Endothelial cell of umbilical vein (primary cell): ENCODE measurements around the gene OR6X1. TPM values are rescaled to one million over a fixed set of nuclear protein-coding genes. Genes with fewer than 3 reads are reported as not detected.

Experiments
- BruUV-seq: library from RNA; stranded (reverse); fragments of 400-500 nt; replicated peaks from 2 replicates; lab custom pipeline; 2021; lab: Mats Ljungman, UMichigan
- CTCF ChIA-PET: fragments of 300-600, 350-600 bp; sonication (Branson Sonifier 250); formaldehyde crosslinking; loops from one replicate; lab custom pipeline; 2021; ENCODE audit warnings: antibody characterized with exemption, inconsistent platforms; lab: Charles Lee
- POLR2A ChIA-PET: fragments of 300-600, 350-600 bp; sonication (Branson Sonifier 250); formaldehyde crosslinking; loops from one replicate; lab custom pipeline; 2021; ENCODE audit warnings: antibody characterized with exemption, inconsistent platforms; lab: Charles Lee
- DNase-seq: peaks from one replicate; pipeline ENCODE4 v3.0.0-alpha.2; 2011; ENCODE audit warnings: low read depth, low spot score
- FAIRE-seq: peaks from 2 replicates; lab custom pipeline; 2011; peaks lifted over from hg19 to GRCh38; lab: Jason Lieb, UNC
- H2AFZ ChIP-seq: 2 replicates; pipeline ENCODE4 v1.6.0; 2012; ENCODE audit warnings: low read depth, low read length, control low read depth, inconsistent platforms
- H3K27ac ChIP-seq: 2 replicates; pipeline ENCODE4 v1.5.1; 2011; ENCODE audit warnings: low read depth, mild to moderate bottlenecking, control low read depth, low read length, moderate library complexity; ENCODE audit not compliant: insufficient read depth
- H3K27me3 ChIP-seq, 2 experiments: 2 replicates each; pipeline versions ENCODE4 v1.6.0 to v1.6.1; 2011; ENCODE audit warnings: low read length in 2 of 2, mixed read lengths in 1 of 2; ENCODE audit not compliant: control insufficient read depth in 2 of 2, insufficient read depth in 2 of 2
- H3K36me3 ChIP-seq, 2 experiments: 2 replicates in 1 of 2; 3 replicates in 1 of 2; pipeline ENCODE4 v1.5.1; 2011; ENCODE audit warnings: low read length in 2 of 2, mild to moderate bottlenecking in 1 of 2, moderate library complexity in 1 of 2; ENCODE audit not compliant: control insufficient read depth in 2 of 2, insufficient read depth in 2 of 2; ENCODE audit errors: extremely low read depth in 1 of 2
- H3K4me1 ChIP-seq: 3 replicates; pipeline ENCODE4 v1.5.1; 2011; ENCODE audit warnings: mild to moderate bottlenecking, low read length; ENCODE audit not compliant: control insufficient read depth, insufficient read depth; ENCODE audit errors: extremely low read depth
- H3K4me2 ChIP-seq: 2 replicates; pipeline ENCODE4 v1.6.1; 2011; ENCODE audit warnings: low read length, control low read depth, mixed read lengths; ENCODE audit not compliant: insufficient read depth
- H3K4me3 ChIP-seq, 3 experiments: fragments of 200-600 bp in 1 of 3; sonication (generic), shearing (Covaris generic) in 1 of 3; replicated peaks in 1 of 3; 2 replicates each; pipeline ENCODE4 v1.5.1; 2011 to 2016; ENCODE audit warnings: control low read depth in 3 of 3, low read length in 3 of 3, mild to moderate bottlenecking in 2 of 3, inconsistent platforms in 1 of 3, low read depth in 1 of 3, moderate library complexity in 1 of 3; ENCODE audit not compliant: insufficient read depth in 1 of 3
- H3K79me2 ChIP-seq: 2 replicates; pipeline ENCODE4 v1.6.0; 2012; ENCODE audit warnings: low read length, inconsistent platforms; ENCODE audit not compliant: control insufficient read depth, insufficient read depth
- H3K9ac ChIP-seq: replicated peaks from 2 replicates; pipeline ENCODE3; 2011; ENCODE audit warnings: low read length, control low read depth; ENCODE audit not compliant: insufficient read depth; ENCODE audit errors: extremely low read depth
- H3K9me1 ChIP-seq: replicated peaks from 3 replicates; pipeline ENCODE4 v1.6.0; 2011; ENCODE audit warnings: mild to moderate bottlenecking, low read length; ENCODE audit not compliant: control insufficient read depth, insufficient read depth; ENCODE audit errors: extremely low read depth
- H3K9me3 ChIP-seq: replicated peaks from 2 replicates; pipeline ENCODE4 v1.5.1; 2012; ENCODE audit warnings: low read length, inconsistent platforms; ENCODE audit not compliant: control insufficient read depth, insufficient read depth
- H4K20me1 ChIP-seq: replicated peaks from 2 replicates; pipeline ENCODE3; 2011; ENCODE audit warnings: mild to moderate bottlenecking, low read length; ENCODE audit not compliant: control insufficient read depth, insufficient read depth; ENCODE audit errors: extremely low read depth
- EZH2 ChIP-seq: IDR thresholded peaks from 2 replicates; pipeline ENCODE4 v1.6.1; 2012; ENCODE audit warnings: borderline replicate concordance, low read depth, mild to moderate bottlenecking, moderate library complexity, low read length, inconsistent platforms; ENCODE audit not compliant: severe bottlenecking
- FOS ChIP-seq: IDR thresholded peaks from 2 replicates; pipeline ENCODE4 v1.6.1; 2011; ENCODE audit warnings: mild to moderate bottlenecking, low read length, moderate library complexity, borderline replicate concordance; ENCODE audit not compliant: insufficient read depth
- GATA2 ChIP-seq: IDR thresholded peaks from 2 replicates; pipeline ENCODE4 v1.7.0; 2011; ENCODE audit warnings: low read depth, mild to moderate bottlenecking, moderate library complexity, mixed read lengths, low read length; ENCODE audit not compliant: insufficient read length, insufficient read depth
- JUN ChIP-seq: IDR thresholded peaks from 2 replicates; pipeline ENCODE4 v1.6.1; 2011; ENCODE audit warnings: borderline replicate concordance, low read depth; ENCODE audit not compliant: insufficient read length, insufficient read depth
- MAX ChIP-seq: IDR thresholded peaks from 2 replicates; pipeline ENCODE4 v1.6.1; 2011; ENCODE audit not compliant: insufficient read depth, insufficient read length
- MYC ChIP-seq: IDR thresholded peaks from one replicate; pipeline ENCODE4 v1.6.1; 2011; ENCODE audit warnings: mild to moderate bottlenecking, low read depth, low read length
- POLR2A ChIP-seq: IDR thresholded peaks from 2 replicates; pipeline ENCODE4 v1.6.1; 2012; ENCODE audit warnings: low read depth, mild to moderate bottlenecking, control low read depth, low read length
- POLR2AphosphoS5 ChIP-seq: IDR thresholded peaks from 2 replicates; pipeline ENCODE4 v1.6.1; 2012; ENCODE audit warnings: low read depth, mild to moderate bottlenecking, control low read depth, low read length, moderate library complexity; ENCODE audit not compliant: insufficient read depth
- dilution Hi-C: fragments of 300-500 bp; cut with MboI; formaldehyde crosslinking; loops from one replicate; pipeline ENCODE4 v1.15.0; 2019; ENCODE audit warnings: low sequenced_read_pairs; ENCODE audit not compliant: extremely low pct_ligation_motif_present
- intact Hi-C: fragments of 100-400 bp; cut with micrococcal nuclease; formaldehyde crosslinking; loops from one replicate; pipeline ENCODE4 v1.10.0; 2022
- polyA plus RNA-seq, 4 experiments: library from polyadenylated mRNA; depleted of rRNA in 3 of 4; stranded (reverse) in 3 of 4; unstranded in 1 of 4; fragments of >200 nt; gene quantifications; 2 replicates each; pipeline versions ENCODE4 v1.2.1 to v1.2.3, GENCODE V29; 2011 to 2012; ENCODE audit warnings: missing spikeins in 1 of 4
- total RNA-seq: library from RNA; stranded (reverse); gene quantifications from 2 replicates; pipeline ENCODE4 v1.2.3, GENCODE V29; 2021
- TF ChIP-seq, protein P1 (sequence below), 2 donors: IDR thresholded peaks; 1 replicate in 1 of 2; 2 replicates in 1 of 2; pipeline ENCODE4 v1.5.1; 2011; ENCODE audit warnings: low read length in 2 of 2, mild to moderate bottlenecking in 2 of 2, moderate library complexity in 2 of 2, control low read depth in 1 of 2, inconsistent platforms in 1 of 2, low read depth in 1 of 2; ENCODE audit not compliant: insufficient read depth in 1 of 2; ENCODE audit errors: extremely low read depth in 1 of 2

The OR6X1 gene
- total and polyA plus RNA-seq, 2 donors (not counting 3 experiments of a cell fraction or from before 2014, with no cell fraction given): not detected

- dilution Hi-C loops (no loop called here), intact Hi-C loops (no loop called here)
- H3K9me3 ChIP-seq: no peaks in the 10 kb centered on the region
- no peak overlapping the region for H3K4me2 ChIP-seq
- H3K9me1 ChIP-seq: no peaks in the 10 kb centered on the region
- DNase-seq (no peak), FAIRE-seq (no peak)
- H3K4me3 ChIP-seq: no peak overlapping the region
- H3K79me2 ChIP-seq: no peaks in the 10 kb centered on the region
- no peaks in the 10 kb centered on the region for H3K27me3 ChIP-seq
- CTCF ChIA-PET: no interaction called here
- H3K4me1 ChIP-seq: no peaks in the 10 kb centered on the region
- no peak overlapping the region for H2AFZ ChIP-seq
- TF ChIP-seq EZH2: no peak
- TF ChIP-seq FOS: no peak
- no peak for TF ChIP-seq POLR2A
- TF ChIP-seq MAX: no peak
- TF ChIP-seq MYC: no peak
- TF ChIP-seq, protein P1, sequence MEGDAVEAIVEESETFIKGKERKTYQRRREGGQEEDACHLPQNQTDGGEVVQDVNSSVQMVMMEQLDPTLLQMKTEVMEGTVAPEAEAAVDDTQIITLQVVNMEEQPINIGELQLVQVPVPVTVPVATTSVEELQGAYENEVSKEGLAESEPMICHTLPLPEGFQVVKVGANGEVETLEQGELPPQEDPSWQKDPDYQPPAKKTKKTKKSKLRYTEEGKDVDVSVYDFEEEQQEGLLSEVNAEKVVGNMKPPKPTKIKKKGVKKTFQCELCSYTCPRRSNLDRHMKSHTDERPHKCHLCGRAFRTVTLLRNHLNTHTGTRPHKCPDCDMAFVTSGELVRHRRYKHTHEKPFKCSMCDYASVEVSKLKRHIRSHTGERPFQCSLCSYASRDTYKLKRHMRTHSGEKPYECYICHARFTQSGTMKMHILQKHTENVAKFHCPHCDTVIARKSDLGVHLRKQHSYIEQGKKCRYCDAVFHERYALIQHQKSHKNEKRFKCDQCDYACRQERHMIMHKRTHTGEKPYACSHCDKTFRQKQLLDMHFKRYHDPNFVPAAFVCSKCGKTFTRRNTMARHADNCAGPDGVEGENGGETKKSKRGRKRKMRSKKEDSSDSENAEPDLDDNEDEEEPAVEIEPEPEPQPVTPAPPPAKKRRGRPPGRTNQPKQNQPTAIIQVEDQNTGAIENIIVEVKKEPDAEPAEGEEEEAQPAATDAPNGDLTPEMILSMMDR (IDR thresholded peaks at IDR 0.05; ENCODE audit: extremely low read depth in 1 of 2, insufficient read depth in 1 of 2, low read depth in 1 of 2, low read length in 2 of 2): no peak
- TF ChIP-seq JUN: no peak
- TF ChIP-seq GATA2: no peak
- no peak for TF ChIP-seq POLR2AphosphoS5
- no peak overlapping the region for H3K27ac ChIP-seq
- POLR2A ChIA-PET: no interaction called here
- H3K36me3 ChIP-seq: no peaks in the 10 kb centered on the region
- H3K9ac ChIP-seq: no peak overlapping the region
- BruUV-seq: no TSS peak
- H4K20me1 ChIP-seq: no peaks in the 10 kb centered on the region
These were observed 45.1 kb upstream of the OR6X1 start for GRCh38 chr11:123799438-123799837.
